Measurements from ENCODE around the gene SLC49A4.

The SLC49A4 gene

GRCh38 chr3:122868322-122868721 lies 73.5 kb downstream of the SLC49A4 start:
- no peaks in the 10 kb centered on the region for H3K9me2 ChIP-seq (replicated peaks; ENCODE audit: insufficient read depth, low read length)
- H4K20me1 ChIP-seq (ENCODE audit: low read depth, low read length): no peaks in the 10 kb centered on the region
- no peak overlapping the region for H3K4me3 ChIP-seq (ENCODE audit: insufficient read depth, low read length, poor library complexity, severe bottlenecking)
- no peak for TF ChIP-seq EZH2phosphoT487 (conservative IDR thresholded peaks at IDR 0.05; ENCODE audit: low read length)
- no peak overlapping the region for H2AFZ ChIP-seq (ENCODE audit: low read depth, low read length, severe bottlenecking)
- no peak overlapping the region for H3K4me2 ChIP-seq (ENCODE audit: low read depth, low read length, poor library complexity, severe bottlenecking)
- H3F3A ChIP-seq (ENCODE audit: insufficient read depth): no peaks in the 10 kb centered on the region
- H3K27me3 ChIP-seq (ENCODE audit: low read length): no peaks in the 10 kb centered on the region
- no peaks in the 10 kb centered on the region for H3K9me3 ChIP-seq (ENCODE audit: insufficient read depth, low read length)
- no peak overlapping the region for H3K27ac ChIP-seq (ENCODE audit: low read depth, low read length)
- no peaks in the 10 kb centered on the region for H3K79me2 ChIP-seq (ENCODE audit: insufficient read depth, low read length)
- H3K36me3 ChIP-seq (ENCODE audit: low read length): no peaks in the 10 kb centered on the region
- no peak overlapping the region for H3K9ac ChIP-seq (ENCODE audit: low read length)

GRCh38 chr3:122873741-122874515 lies 79.1 kb downstream of the SLC49A4 start:
- no peak overlapping the region for H3K4me3 ChIP-seq (ENCODE audit: insufficient read depth, low read length, poor library complexity, severe bottlenecking)
- no peaks in the 10 kb centered on the region for H3F3A ChIP-seq (ENCODE audit: insufficient read depth)
- TF ChIP-seq EZH2phosphoT487 (conservative IDR thresholded peaks at IDR 0.05; ENCODE audit: low read length): no peak
- TF ChIP-seq, protein P1, sequence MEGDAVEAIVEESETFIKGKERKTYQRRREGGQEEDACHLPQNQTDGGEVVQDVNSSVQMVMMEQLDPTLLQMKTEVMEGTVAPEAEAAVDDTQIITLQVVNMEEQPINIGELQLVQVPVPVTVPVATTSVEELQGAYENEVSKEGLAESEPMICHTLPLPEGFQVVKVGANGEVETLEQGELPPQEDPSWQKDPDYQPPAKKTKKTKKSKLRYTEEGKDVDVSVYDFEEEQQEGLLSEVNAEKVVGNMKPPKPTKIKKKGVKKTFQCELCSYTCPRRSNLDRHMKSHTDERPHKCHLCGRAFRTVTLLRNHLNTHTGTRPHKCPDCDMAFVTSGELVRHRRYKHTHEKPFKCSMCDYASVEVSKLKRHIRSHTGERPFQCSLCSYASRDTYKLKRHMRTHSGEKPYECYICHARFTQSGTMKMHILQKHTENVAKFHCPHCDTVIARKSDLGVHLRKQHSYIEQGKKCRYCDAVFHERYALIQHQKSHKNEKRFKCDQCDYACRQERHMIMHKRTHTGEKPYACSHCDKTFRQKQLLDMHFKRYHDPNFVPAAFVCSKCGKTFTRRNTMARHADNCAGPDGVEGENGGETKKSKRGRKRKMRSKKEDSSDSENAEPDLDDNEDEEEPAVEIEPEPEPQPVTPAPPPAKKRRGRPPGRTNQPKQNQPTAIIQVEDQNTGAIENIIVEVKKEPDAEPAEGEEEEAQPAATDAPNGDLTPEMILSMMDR (IDR thresholded peaks at IDR 0.05; ENCODE audit: insufficient read depth, low read length, poor library complexity, severe bottlenecking): no peak
- H3K4me2 ChIP-seq (ENCODE audit: low read depth, low read length, poor library complexity, severe bottlenecking): no peak overlapping the region
- H3K9me2 ChIP-seq (replicated peaks; ENCODE audit: insufficient read depth, low read length): no peaks in the 10 kb centered on the region
- H3K79me2 ChIP-seq (ENCODE audit: insufficient read depth, low read length): no peaks in the 10 kb centered on the region
- H3K36me3 ChIP-seq (ENCODE audit: low read length): no peaks in the 10 kb centered on the region
- H3K27ac ChIP-seq (ENCODE audit: low read depth, low read length): no peak overlapping the region
- H3K9me3 ChIP-seq (ENCODE audit: insufficient read depth, low read length): no peaks in the 10 kb centered on the region
- H4K20me1 ChIP-seq (ENCODE audit: low read depth, low read length): no peaks in the 10 kb centered on the region
- no peak overlapping the region for H3K9ac ChIP-seq (ENCODE audit: low read length)
- no peaks in the 10 kb centered on the region for H3K27me3 ChIP-seq (ENCODE audit: low read length)
- H2AFZ ChIP-seq (ENCODE audit: low read depth, low read length, severe bottlenecking): no peak overlapping the region

DNA sequence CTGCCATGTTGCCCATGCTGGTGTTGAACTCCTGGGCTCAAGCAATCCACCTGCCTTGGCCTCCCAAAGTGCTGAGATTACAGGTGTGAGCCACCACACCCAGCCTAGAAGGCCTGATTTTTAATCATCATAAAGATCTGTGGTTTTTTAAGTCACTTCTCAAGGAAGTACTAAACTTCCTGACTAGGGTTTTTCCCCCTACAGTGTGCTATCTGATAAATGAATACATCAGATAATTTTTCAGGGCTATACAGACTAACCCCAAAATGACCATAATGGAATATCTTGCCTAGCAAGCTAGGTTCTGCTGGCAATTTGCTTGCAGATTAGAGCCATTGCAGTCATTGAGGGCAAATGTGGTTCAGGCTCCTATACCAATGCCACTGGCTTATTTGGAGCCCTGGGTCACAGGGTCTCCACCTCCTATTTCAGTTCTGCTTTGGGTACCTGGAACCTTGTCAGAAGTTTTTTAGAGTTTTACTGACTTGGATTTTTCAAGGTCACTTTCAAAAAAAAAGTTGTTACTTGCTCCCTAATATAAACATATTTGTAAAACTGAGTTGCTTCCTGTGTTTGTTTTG lies 80.8 kb downstream of the SLC49A4 start:
- no peak for TF ChIP-seq EZH2phosphoT487 (conservative IDR thresholded peaks at IDR 0.05; ENCODE audit: low read length)
- TF ChIP-seq, protein P1 (IDR thresholded peaks at IDR 0.05; ENCODE audit: insufficient read depth, low read length, poor library complexity, severe bottlenecking): no peak
- H3K27me3 ChIP-seq (ENCODE audit: low read length): no peaks in the 10 kb centered on the region
- no peak overlapping the region for H3K4me3 ChIP-seq (ENCODE audit: insufficient read depth, low read length, poor library complexity, severe bottlenecking)
- no peak overlapping the region for H2AFZ ChIP-seq (ENCODE audit: low read depth, low read length, severe bottlenecking)
- no peaks in the 10 kb centered on the region for H3K9me3 ChIP-seq (ENCODE audit: insufficient read depth, low read length)
- H3K27ac ChIP-seq (ENCODE audit: low read depth, low read length): no peak overlapping the region
- no peaks in the 10 kb centered on the region for H3K79me2 ChIP-seq (ENCODE audit: insufficient read depth, low read length)
- no peak overlapping the region for H3K9ac ChIP-seq (ENCODE audit: low read length)
- H4K20me1 ChIP-seq (ENCODE audit: low read depth, low read length): no peaks in the 10 kb centered on the region
- no peaks in the 10 kb centered on the region for H3F3A ChIP-seq (ENCODE audit: insufficient read depth)
- no peak overlapping the region for H3K4me2 ChIP-seq (ENCODE audit: low read depth, low read length, poor library complexity, severe bottlenecking)
- no peaks in the 10 kb centered on the region for H3K9me2 ChIP-seq (replicated peaks; ENCODE audit: insufficient read depth, low read length)
- no peaks in the 10 kb centered on the region for H3K36me3 ChIP-seq (ENCODE audit: low read length)

DNA sequence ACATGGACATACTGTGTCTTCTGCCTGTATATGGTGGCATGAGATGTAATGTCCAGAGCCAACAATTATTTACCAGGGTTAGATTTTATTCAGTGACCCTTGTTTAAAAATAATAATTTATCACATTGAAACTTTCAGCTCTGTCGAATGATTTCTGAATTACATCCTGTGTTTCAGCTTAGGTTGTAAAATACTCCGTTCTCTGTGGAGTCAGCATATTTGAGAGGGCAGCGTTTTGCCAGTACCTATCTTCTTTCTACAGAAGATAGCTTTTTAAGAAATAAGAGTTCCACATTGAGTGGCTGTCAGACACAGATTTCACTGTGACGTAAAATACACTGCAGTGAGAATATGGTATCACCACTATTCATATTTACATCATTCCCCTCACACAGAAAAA lies 85.3 kb downstream of the SLC49A4 start:
- no peak overlapping the region for H3K4me2 ChIP-seq (ENCODE audit: low read depth, low read length, poor library complexity, severe bottlenecking)
- H3K27ac ChIP-seq (ENCODE audit: low read depth, low read length): no peak overlapping the region
- no peaks in the 10 kb centered on the region for H4K20me1 ChIP-seq (ENCODE audit: low read depth, low read length)
- H3K36me3 ChIP-seq (ENCODE audit: low read length): no peaks in the 10 kb centered on the region
- H2AFZ ChIP-seq (ENCODE audit: low read depth, low read length, severe bottlenecking): no peak overlapping the region
- no peak overlapping the region for H3K9ac ChIP-seq (ENCODE audit: low read length)
- H3F3A ChIP-seq (ENCODE audit: insufficient read depth): no peaks in the 10 kb centered on the region
- H3K9me3 ChIP-seq (ENCODE audit: insufficient read depth, low read length): no peaks in the 10 kb centered on the region
- no peaks in the 10 kb centered on the region for H3K79me2 ChIP-seq (ENCODE audit: insufficient read depth, low read length)
- no peak overlapping the region for H3K4me3 ChIP-seq (ENCODE audit: insufficient read depth, low read length, poor library complexity, severe bottlenecking)
- H3K9me2 ChIP-seq (replicated peaks; ENCODE audit: insufficient read depth, low read length): no peaks in the 10 kb centered on the region
- TF ChIP-seq EZH2phosphoT487 (conservative IDR thresholded peaks at IDR 0.05; ENCODE audit: low read length): no peak
- TF ChIP-seq, protein P1 (IDR thresholded peaks at IDR 0.05; ENCODE audit: insufficient read depth, low read length, poor library complexity, severe bottlenecking): no peak
- H3K27me3 ChIP-seq (ENCODE audit: low read length): no peaks in the 10 kb centered on the region

Data from SU-DHL-6 (cell line).